HUES64 (cell line): Measurements from ENCODE around the gene CDC6.

ENCODE experiments used
- H3K27ac ChIP-seq: 2 replicates; pipeline ENCODE4 v1.7.0; 2013; ENCODE audit warnings: low read depth, low read length, inconsistent platforms
- H3K27me3 ChIP-seq: 2 replicates; pipeline ENCODE4 v1.6.1; 2013; ENCODE audit warnings: mild to moderate bottlenecking, low read length; ENCODE audit not compliant: insufficient read depth
- H3K36me3 ChIP-seq: 2 replicates; pipeline ENCODE4 v1.6.1; 2013; ENCODE audit warnings: mild to moderate bottlenecking, low read length; ENCODE audit not compliant: insufficient read depth
- H3K4me1 ChIP-seq: 2 replicates; pipeline ENCODE4 v1.6.1; 2013; ENCODE audit warnings: mild to moderate bottlenecking, low read length, moderate library complexity; ENCODE audit not compliant: insufficient read depth
- H3K4me3 ChIP-seq: 2 replicates; pipeline ENCODE4 v1.5.1; 2013; ENCODE audit warnings: mild to moderate bottlenecking, low read length, moderate library complexity
- H3K9ac ChIP-seq: 2 replicates; pipeline ENCODE4 v1.6.1; 2013; ENCODE audit warnings: mild to moderate bottlenecking, low read depth, low read length
- H3K9me3 ChIP-seq: 2 replicates; pipeline ENCODE4 v1.6.1; 2013; ENCODE audit warnings: low read depth, low read length; ENCODE audit not compliant: insufficient read depth
- WGBS: fragments of 150-250, 120-280 bp; methylation state at CpG from one replicate; pipeline ENCODE4 v1.1.7; 2013; ENCODE audit warnings: missing lambda C conversion rate; 5-methylcytosine and 5-hydroxymethylcytosine counted together

Gene CDC6

DNA sequence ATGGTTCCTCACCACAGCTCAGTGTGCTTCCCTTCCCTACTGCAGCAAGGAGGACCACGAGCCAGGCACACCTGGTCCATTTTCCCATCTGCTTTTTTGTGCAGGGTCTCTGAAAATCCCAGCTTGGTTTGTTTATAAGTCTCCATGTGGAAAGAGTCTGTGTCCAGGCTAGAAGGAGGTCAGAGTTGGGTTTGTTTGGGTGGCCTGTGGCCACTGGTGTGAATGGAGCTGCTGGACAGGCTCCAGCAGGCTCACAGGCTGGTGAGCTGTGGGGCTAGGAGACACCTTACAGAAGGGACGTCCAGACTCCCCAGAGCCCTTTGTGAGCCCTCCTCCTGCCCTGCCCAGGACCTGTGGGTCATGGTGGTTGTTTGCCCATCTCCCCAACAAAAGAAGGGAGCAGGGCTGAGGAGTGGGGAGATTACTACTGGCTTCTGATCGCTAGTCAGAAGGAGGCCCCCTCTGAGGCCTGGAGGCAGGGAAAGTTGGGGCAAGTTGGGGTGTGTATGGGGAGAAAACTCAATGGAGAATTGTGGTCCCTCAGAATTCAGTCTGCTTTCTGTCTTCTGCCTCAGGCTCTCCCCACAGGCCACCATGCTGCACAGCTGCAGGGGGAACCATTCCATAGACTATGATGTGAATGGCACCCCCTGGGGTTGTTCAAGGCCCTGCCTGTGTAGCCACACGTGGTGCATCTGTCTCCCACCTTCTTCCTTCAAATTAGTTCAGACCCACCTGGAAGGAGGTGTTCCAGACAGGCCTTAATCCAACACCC, 25.4 kb downstream of the CDC6 start:
- Histone ChIP-seq H3K9ac (no peak overlapping the region), H3K27me3 (peaks cover 20% of the 10 kb centered on the region), H3K27ac (no peak overlapping the region), H3K9me3 (no peaks in the 10 kb centered on the region), H3K4me3 (no peak overlapping the region), H3K4me1 (peaks cover 29% of the 10 kb centered on the region), H3K36me3 (no peaks in the 10 kb centered on the region)
- WGBS: 64% methylated on average over 4 of the region's 4 CpGs

DNA sequence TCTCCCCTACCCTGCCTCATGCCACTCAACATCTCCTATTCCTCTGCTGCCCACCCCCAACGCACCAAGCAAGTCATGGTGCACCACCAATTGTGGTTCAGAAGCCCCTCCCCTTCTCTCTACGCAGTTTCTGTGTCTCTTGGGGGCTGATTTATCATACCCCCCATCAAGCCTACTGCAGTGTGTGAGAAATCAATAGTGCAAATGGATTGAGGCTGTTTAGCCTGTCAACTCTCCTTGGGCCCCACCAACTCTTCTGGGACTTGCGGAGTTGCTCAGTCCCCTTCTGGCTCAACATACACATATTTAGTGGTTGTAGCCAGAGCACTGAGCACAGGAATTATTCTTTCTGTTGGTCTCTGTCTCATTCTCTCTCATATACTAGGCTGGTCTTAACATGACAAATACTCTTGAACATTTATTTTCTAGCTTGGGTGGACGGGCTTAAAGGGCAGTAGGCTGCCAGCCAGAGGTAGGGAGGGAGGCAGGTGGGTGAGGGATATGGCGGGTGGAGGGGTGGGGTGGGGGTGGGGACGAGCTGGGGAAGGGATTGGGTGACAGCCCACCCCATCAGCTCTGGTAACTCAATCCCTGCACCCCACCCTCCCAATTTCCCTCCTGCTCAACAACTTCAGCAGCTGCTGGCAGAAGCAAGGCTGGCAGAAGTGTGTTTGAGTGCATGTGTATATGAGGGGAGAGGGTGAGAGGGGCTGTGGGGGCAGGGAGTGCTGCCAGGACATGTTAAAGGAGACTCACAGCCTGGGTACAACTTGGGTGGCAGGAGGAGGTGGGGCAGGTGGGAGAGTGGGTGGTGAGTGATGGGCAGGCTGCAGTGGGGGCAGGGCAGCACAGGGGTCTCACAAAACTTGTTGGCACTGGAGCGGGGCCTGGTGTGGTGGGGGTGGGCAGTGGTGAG, 26.2 kb downstream of the CDC6 start:
- no peak overlapping the region for H3K9ac ChIP-seq

DNA sequence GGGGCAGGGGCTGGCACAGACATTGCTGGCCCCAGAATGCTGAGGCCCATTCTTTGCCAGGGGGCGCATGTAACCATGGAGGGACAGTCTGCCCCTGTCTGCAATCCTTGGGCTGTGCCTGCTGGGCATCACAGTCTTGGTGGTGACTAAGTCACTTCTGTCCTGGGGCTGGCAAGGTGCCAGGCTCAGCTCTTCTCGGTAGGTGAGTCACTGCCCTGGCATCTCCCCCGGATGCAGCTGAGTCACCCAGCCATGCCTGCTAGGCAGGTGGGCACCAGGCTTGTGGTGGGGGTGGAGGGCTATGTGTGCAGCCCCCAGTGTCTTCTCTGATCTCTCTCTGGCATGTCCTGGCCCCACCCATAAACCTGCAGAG, 26.9 kb downstream of the CDC6 start:
- H3K36me3 ChIP-seq: no peaks in the 10 kb centered on the region
- H3K27ac ChIP-seq: no peak overlapping the region
- H3K4me3 ChIP-seq: no peak overlapping the region
- no peak overlapping the region for H3K9ac ChIP-seq
- no peaks in the 10 kb centered on the region for H3K9me3 ChIP-seq
- WGBS: 75% methylated on average over 3 of the region's 3 CpGs
- peaks cover 32% of the 10 kb centered on the region for H3K27me3 ChIP-seq
- H3K4me1 ChIP-seq: peaks cover 25% of the 10 kb centered on the region

More for the DNA sequence above, 26.2 kb downstream of the CDC6 start:
- peaks cover 25% of the 10 kb centered on the region for H3K4me1 ChIP-seq
- no peaks in the 10 kb centered on the region for H3K9me3 ChIP-seq
- 73% methylated on average over 4 of the region's 7 CpGs for WGBS
- H3K27me3 ChIP-seq: peaks cover 28% of the 10 kb centered on the region
- H3K4me3 ChIP-seq: no peak overlapping the region
- H3K36me3 ChIP-seq: no peaks in the 10 kb centered on the region
- H3K27ac ChIP-seq: no peak overlapping the region

DNA sequence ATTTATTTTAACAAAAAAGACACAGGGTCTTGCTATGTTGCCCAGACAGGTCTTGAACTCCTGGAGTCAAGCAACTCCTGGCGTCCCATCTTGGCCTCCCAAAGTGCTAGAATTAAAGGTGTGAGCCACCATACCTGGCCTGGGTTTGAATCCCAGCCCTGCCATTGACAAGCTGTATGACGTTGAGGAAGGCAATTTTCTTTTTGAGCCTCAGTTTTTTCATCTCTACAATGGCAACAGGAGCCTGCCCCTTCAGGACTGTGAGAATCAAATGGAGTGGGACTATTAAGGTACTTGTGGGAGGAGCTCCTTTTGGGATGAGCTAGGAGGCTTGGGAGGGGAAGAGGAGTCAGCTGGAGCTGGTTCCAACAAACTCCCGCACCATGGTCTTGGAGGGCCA, 27.5 kb downstream of the CDC6 start:
- peaks cover 22% of the 10 kb centered on the region for H3K4me1 ChIP-seq
- no peak overlapping the region for H3K9ac ChIP-seq
- H3K9me3 ChIP-seq: no peaks in the 10 kb centered on the region
- WGBS: 87% methylated on average over 3 of the region's 3 CpGs
- H3K27me3 ChIP-seq: peaks cover 32% of the 10 kb centered on the region
- no peaks in the 10 kb centered on the region for H3K36me3 ChIP-seq
- H3K27ac ChIP-seq: no peak overlapping the region
- H3K4me3 ChIP-seq: no peak overlapping the region

DNA sequence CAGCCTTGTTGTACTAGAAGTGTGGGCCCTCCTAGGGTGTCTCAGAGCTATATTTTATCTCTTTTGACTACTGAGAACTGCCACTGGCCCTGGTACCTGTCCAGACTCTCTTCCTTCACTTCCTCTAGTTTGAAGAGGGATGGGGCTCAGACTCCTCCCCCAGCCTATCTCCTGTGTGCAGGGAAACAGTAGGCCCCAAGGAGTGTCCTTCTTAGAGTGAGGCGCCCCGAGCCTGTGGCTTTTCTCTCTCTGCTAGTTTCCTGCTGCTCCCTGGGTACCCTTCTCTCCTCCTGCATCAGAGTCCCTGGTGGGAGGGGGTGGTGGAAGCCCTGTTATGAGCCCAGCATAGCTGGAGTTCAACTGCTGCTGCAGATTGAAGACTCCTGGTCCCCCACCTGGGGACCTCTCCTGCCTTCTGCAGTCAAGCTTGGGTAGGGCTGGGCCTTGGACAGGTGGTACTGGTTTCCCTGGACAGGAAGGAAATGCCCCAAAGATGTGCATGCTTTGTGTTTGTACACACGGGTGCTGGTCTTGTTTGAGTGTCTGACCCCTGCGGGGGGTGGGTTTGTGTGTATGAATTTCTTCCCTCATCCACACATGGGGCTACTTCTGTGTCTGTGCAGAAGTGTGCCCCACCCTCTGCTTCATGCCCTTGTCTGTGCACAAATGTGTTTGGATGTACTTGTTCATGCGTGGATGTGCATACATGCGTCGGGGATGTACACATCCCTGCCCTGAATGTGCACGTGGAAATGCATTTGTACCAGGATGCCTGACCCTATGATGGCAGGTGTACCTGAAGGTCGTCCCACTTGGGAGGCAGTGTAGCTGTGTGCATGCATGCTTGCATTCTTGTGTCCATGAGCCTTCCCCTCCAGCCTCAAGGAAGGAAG, 28.2 kb downstream of the CDC6 start:
- Histone ChIP-seq H3K4me3 (peak overlapping the region; percentile 73), H3K9me3 (no peaks in the 10 kb centered on the region), H3K9ac (no peak overlapping the region), H3K27me3 (peaks cover 32% of the 10 kb centered on the region), H3K4me1 (peaks cover 23% of the 10 kb centered on the region), H3K27ac (no peak overlapping the region), H3K36me3 (no peaks in the 10 kb centered on the region)
- 68% methylated on average over 9 of the region's 9 CpGs for WGBS

DNA sequence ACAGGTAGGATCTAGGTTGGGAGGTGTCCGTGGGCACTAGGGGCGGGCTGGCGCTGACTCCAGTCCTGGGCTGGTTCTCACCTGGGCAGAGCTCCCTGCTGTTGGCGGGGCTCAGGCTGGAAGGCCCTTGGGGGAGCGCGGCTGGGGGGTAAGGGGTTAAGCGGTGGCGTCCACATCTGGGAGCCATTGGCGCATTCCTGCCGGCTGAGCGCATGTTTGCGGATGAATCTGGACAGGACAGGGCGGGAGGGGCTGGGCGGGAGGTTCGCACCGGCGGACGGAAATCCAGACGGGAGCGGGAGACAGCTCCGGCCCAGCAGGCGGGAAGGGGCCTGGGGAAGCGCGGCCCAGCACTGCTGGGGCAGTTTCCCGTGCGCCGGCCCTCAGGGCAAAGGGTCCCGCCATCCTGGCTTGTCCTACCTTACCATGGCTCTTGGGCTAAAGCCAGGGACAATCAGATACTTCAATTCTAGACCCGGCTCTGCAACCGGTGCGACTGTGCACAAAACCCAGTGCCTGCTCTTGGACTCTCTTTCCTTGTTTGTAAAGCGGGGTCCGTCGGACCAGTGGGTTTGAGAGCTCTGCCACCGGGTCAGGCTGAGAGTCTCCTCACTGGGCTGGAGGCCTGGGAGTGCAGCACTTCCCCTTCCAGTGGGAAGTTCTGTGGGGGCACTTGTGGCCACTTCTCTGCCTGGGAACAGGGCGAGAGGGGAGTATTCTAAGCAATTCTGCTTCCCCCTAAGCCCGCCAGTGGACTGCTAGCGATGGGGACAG, 29.1 kb downstream of the CDC6 start:
- no peaks in the 10 kb centered on the region for H3K9me3 ChIP-seq
- H3K27ac ChIP-seq: no peak overlapping the region
- peak overlapping the region; percentile 73 for H3K4me3 ChIP-seq
- H3K4me1 ChIP-seq: peaks cover 31% of the 10 kb centered on the region
- H3K27me3 ChIP-seq: peaks cover 32% of the 10 kb centered on the region
- 4% methylated on average over 38 of the region's 38 CpGs for WGBS
- peak overlapping the region; percentile 42 for H3K9ac ChIP-seq
- no peaks in the 10 kb centered on the region for H3K36me3 ChIP-seq

DNA sequence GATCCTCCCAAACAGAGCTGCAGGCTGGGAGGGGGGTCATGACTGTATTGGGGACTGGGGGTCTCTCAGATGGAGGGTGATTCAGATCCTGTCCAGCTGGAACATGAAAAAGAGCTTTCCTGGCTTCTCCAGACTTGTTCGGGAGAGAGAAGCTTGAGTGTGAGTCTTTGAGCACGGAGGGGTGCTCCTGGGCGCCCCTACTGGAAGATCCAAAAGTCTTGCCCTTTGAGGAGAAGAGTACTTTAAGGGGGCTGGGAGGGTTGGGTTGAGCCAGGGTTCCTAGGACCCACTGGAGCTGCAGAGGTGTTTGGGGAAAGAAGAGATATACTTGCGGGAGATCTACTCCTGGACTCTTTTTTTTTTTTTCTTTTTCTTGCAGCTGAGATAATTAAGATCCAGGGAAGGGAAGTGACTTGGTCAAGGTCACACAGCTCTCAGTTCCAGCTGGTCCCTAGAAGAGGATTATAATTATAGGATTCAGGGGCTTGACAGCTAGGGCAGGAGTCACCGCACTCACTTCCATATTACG, 29.7 kb downstream of the CDC6 start:
- 2% methylated on average over 6 of the region's 6 CpGs for WGBS
- Histone ChIP-seq H3K4me1 (peaks cover 37% of the 10 kb centered on the region), H3K27ac (no peak overlapping the region), H3K9ac (peak overlapping the region; percentile 42; the same call in 1 of the 2 replicates), H3K36me3 (no peaks in the 10 kb centered on the region), H3K4me3 (peak overlapping the region; percentile 73), H3K9me3 (no peaks in the 10 kb centered on the region), H3K27me3 (peaks cover 32% of the 10 kb centered on the region)

DNA sequence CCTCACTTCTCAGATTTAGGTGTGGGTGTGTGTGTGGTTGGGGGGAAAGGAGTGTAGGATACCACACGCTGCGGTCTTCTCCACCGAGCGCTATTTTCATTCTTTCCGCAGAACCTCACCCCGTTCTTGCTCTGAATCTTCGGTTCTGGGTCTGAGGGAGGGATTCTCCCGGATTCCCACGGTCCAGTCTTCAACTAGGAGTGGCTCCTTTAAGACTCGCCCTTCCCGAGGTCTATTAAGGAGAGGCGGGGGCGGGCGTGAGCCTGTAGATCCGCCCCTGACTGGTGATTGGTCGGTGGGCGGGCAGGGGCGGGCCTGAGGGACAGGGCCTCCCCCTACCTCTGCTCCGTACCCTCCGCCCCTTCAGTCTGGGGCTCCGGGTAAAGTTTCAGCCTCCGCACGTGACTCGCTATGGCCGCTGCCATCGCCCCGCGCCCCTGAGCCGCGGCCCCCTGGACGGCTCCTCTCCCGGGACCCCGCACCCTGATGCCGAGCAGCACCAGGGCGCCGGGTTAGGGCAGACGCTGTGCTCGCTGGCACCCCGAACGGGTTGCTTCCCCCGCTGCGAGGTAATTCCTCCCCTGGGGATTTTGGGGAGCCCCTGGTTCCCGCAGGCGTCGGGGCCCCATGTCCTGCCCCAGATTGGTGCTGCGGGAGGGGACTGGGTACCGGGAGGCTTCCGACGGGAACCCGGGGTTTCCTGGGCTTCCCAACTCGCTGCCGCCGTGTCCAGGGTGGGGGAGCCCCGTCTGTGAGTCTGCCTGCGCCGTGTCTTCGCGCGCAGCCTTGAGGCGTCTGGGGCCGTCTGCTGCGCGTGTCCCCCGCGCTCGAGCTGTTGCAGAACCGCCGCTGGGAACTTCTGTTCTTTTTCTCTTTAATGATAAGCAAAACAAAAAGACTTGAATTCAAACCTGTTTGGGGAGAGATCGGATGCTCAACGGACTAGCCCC, 30.5 kb downstream of the CDC6 start:
- peaks cover 32% of the 10 kb centered on the region for H3K27me3 ChIP-seq
- no peak overlapping the region for H3K27ac ChIP-seq
- no peaks in the 10 kb centered on the region for H3K36me3 ChIP-seq
- WGBS: 1% methylated on average over 70 of the region's 70 CpGs
- peak overlapping the region; percentile 73 for H3K4me3 ChIP-seq
- peak overlapping the region; percentile 75 for H3K9ac ChIP-seq
- H3K9me3 ChIP-seq: no peaks in the 10 kb centered on the region
- H3K4me1 ChIP-seq: peaks cover 40% of the 10 kb centered on the region

DNA sequence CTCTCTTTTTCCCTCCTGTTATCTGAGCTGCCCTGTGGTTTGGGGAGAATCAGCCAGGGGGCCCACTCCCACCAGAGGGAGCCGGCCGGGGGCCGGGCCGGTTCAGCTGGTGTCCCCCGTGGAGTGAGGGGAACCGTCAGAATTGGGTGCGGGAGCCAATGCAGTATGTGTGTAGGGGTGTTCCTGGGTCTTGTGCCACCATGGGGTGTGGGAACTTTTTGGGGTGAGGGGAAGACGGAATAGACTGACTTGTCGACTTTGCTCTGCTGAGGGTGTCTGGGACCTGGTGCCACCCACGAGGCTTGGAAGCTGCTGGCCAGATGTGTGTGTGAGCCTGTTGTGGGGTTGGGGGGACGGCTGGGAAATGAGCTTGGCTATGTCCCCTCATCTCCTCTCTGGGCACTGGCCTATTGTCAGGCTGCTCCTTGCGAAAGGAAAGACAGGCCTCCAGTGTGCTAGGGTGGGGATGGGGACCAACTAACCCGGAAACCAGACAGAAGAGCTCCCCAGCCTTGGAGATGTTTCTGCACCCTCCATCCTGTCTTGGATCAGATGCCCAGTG, 31.2 kb downstream of the CDC6 start:
- Histone ChIP-seq H3K4me3 (peak overlapping the region; percentile 73), H3K9ac (peak overlapping the region; percentile 75; the same call in 1 of the 2 replicates), H3K27me3 (peaks cover 32% of the 10 kb centered on the region), H3K9me3 (no peaks in the 10 kb centered on the region), H3K27ac (no peak overlapping the region), H3K36me3 (no peaks in the 10 kb centered on the region), H3K4me1 (peaks cover 34% of the 10 kb centered on the region; the same call in 1 of the 2 replicates)
- 25% methylated on average over 13 of the region's 13 CpGs for WGBS
